Omental fat pad (tissue), 4 donors: ENCODE data around the gene PKDREJ. TPM values are rescaled to one million over a fixed set of nuclear protein-coding genes. Genes with fewer than 3 reads are reported as not detected.
"Not testable (repeated sequence)": the region's sequence is repeated elsewhere in the genome, so short reads cannot be mapped to it uniquely, and the experiment has no call there.

ENCODE experiments used
- ATAC-seq: fragments of 150-250 bp; one replicate; pipeline ENCODE4 v1.9.1; 2016; ENCODE audit warnings: mild to moderate bottlenecking, moderate library complexity; ENCODE audit not compliant: low FRiP score
- DNase-seq: peaks from one replicate; pipeline ENCODE4 v3.0.0-alpha.2; 2019; ENCODE audit warnings: low spot score
- CTCF ChIP-seq, 3 donors: fragments of 450-650 bp; IDR thresholded peaks; one replicate each; pipeline ENCODE4 v1.5.1; 2016 to 2017; ENCODE audit warnings: antibody characterized with exemption in 3 of 3, mild to moderate bottlenecking in 3 of 3, moderate library complexity in 2 of 3
- total RNA-seq, 4 donors: library from RNA; depleted of rRNA; stranded (reverse); fragments of >200 nt; gene quantifications; one replicate each; pipeline ENCODE4 v1.1.0, GENCODE V29; 2016

PKDREJ gene
- total RNA-seq, 4 donors from 2014 or later: 0.09 TPM; not detected in 3

- ATAC-seq: no peak
- DNase-seq: no peak
- TF ChIP-seq CTCF (IDR thresholded peaks at IDR 0.05): no peak
Observed at GRCh38 chr22:46272762-46273431, 9.8 kb upstream of the PKDREJ start.

GRCh38 chr22:46272196-46272595 lies 9.1 kb upstream of the PKDREJ start:
- ATAC-seq (no peak), DNase-seq (no peak)
- TF ChIP-seq CTCF (IDR thresholded peaks at IDR 0.05): no peak

- no peak for TF ChIP-seq CTCF (IDR thresholded peaks at IDR 0.05)
- ATAC-seq: no peak
- DNase-seq: no peak
Observed at GRCh38 chr22:46269564-46269963, 6.4 kb upstream of the PKDREJ start.

- no peak for TF ChIP-seq CTCF (IDR thresholded peaks at IDR 0.05)
- ATAC-seq: peak; percentile 95
- peak; percentile 69 for DNase-seq
Observed at GRCh38 chr22:46267431-46268279, 4.5 kb upstream of the PKDREJ start, which contains the start of gene TTC38. TSS of gene TTC38 (plus strand) at chr22:46268008. CDS start at chr22:46268040, 32 bp downstream.

- not testable (repeated sequence) for DNase-seq, ATAC-seq
Observed at GRCh38 chr22:46265627-46266026, 2.5 kb upstream of the PKDREJ start.

- not testable (repeated sequence) for ATAC-seq, DNase-seq
Observed at GRCh38 chr22:46264520-46264919, 1.4 kb upstream of the PKDREJ start.

- ATAC-seq (peak; percentile 65), DNase-seq (no peak)
- TF ChIP-seq CTCF (IDR thresholded peaks at IDR 0.05): no peak
Observed at GRCh38 chr22:46262449-46263215, 511 bp downstream of the PKDREJ start.
